Naive thymus-derived CD4-positive, alpha-beta T cell (primary cell): ENCODE results near the gene HIRA. TPM values are rescaled to one million over a fixed set of nuclear protein-coding genes. Genes with fewer than 3 reads are reported as not detected.
A peak's percentile ranks its signal among the peaks of the same experiment; 100 is the strongest.

ENCODE experiments used
- ATAC-seq: fragments of 150-1000 bp; cut with Tn5 transposase; 2 replicates; pipeline ENCODE4 v1.10.0; 2021; ENCODE audit warnings: mild to moderate bottlenecking, moderate library complexity
- CTCF ChIA-PET: fragments of 350-600 bp; sonication (Branson Sonifier 250); formaldehyde crosslinking; loops from one replicate; lab custom pipeline; 2021; ENCODE audit warnings: antibody characterized with exemption; lab: Charles Lee
- POLR2A ChIA-PET: fragments of 350-600 bp; sonication (Branson Sonifier 250); formaldehyde crosslinking; loops from one replicate; lab custom pipeline; 2021; ENCODE audit warnings: antibody characterized with exemption, inconsistent platforms; lab: Charles Lee
- DNase-seq, 9 donors: peaks; one replicate each; pipeline versions ENCODE4 v3.0.0 to v3.0.0-alpha.2; 2020 to 2022; ENCODE audit warnings: mixed read lengths in 1 of 9
- H3K27ac ChIP-seq: one replicate; pipeline ENCODE4 v1.7.0; 2013; ENCODE audit warnings: mild to moderate bottlenecking, low read depth, low read length, moderate library complexity
- H3K27me3 ChIP-seq, 2 donors: one replicate each; pipeline ENCODE4 v1.7.0; 2013; ENCODE audit warnings: low read length in 2 of 2, mild to moderate bottlenecking in 2 of 2, moderate library complexity in 2 of 2; ENCODE audit not compliant: control insufficient read depth in 2 of 2, insufficient read depth in 2 of 2
- H3K36me3 ChIP-seq, 3 experiments: 1 replicate in 2 of 3; 2 replicates in 1 of 3; pipeline ENCODE4 v1.7.0; 2013; ENCODE audit warnings: low read length in 3 of 3, mild to moderate bottlenecking in 3 of 3, moderate library complexity in 1 of 3; ENCODE audit not compliant: insufficient read depth in 3 of 3, control insufficient read depth in 2 of 3
- H3K4me1 ChIP-seq, 2 donors: one replicate each; pipeline ENCODE4 v1.7.0; 2013; ENCODE audit warnings: low read length in 2 of 2, mild to moderate bottlenecking in 2 of 2, moderate library complexity in 1 of 2; ENCODE audit not compliant: control insufficient read depth in 2 of 2, insufficient read depth in 2 of 2
- H3K4me3 ChIP-seq: 2 replicates; pipeline ENCODE4 v1.7.0; 2013; ENCODE audit warnings: mild to moderate bottlenecking, low read length
- H3K9me3 ChIP-seq, 3 experiments: 1 replicate in 2 of 3; 2 replicates in 1 of 3; pipeline ENCODE4 v1.7.0; 2013; ENCODE audit warnings: low read length in 3 of 3; ENCODE audit not compliant: control insufficient read depth in 2 of 3
- H3K27ac Mint-ChIP-seq, 9 donors: one replicate each; pipeline ENCODE4 v1.8.0; 2020 to 2022; ENCODE audit warnings: mixed read lengths in 9 of 9, mild to moderate bottlenecking in 8 of 9, moderate library complexity in 5 of 9, inconsistent platforms in 2 of 9
- H3K27me3 Mint-ChIP-seq, 5 donors: one replicate each; pipeline ENCODE4 v1.8.0; 2021 to 2022; ENCODE audit warnings: mixed read lengths in 5 of 5, mild to moderate bottlenecking in 1 of 5
- H3K36me3 Mint-ChIP-seq, 5 donors: one replicate each; pipeline ENCODE4 v1.8.0; 2020 to 2022; ENCODE audit warnings: mixed read lengths in 5 of 5, mild to moderate bottlenecking in 3 of 5, inconsistent platforms in 1 of 5
- H3K4me1 Mint-ChIP-seq, 7 donors: one replicate each; pipeline ENCODE4 v1.8.0; 2020 to 2022; ENCODE audit warnings: mixed read lengths in 7 of 7, mild to moderate bottlenecking in 3 of 7, inconsistent platforms in 1 of 7
- H3K4me3 Mint-ChIP-seq, 10 donors: one replicate each; pipeline ENCODE4 v1.8.0; 2020 to 2022; ENCODE audit warnings: mild to moderate bottlenecking in 10 of 10, mixed read lengths in 10 of 10, moderate library complexity in 6 of 10, inconsistent platforms in 2 of 10
- H3K9me3 Mint-ChIP-seq, 11 donors: one replicate each; pipeline ENCODE4 v1.8.0; 2020 to 2022; ENCODE audit warnings: mixed read lengths in 11 of 11, mild to moderate bottlenecking in 4 of 11, inconsistent platforms in 1 of 11, moderate library complexity in 1 of 11
- intact Hi-C, 2 donors: fragments of 100-400 bp; cut with micrococcal nuclease; formaldehyde crosslinking; loops; one replicate each; pipeline ENCODE4 v1.15.1; 2023
- polyA plus RNA-seq, 2 donors: library from polyadenylated mRNA; unstranded; fragments of 300-500 nt; fragmentation: Illumina TruSeq; gene quantifications; one replicate each; pipeline ENCODE4 v1.2.3, GENCODE V29; 2021
- total RNA-seq, 6 experiments: library from RNA in 5 of 6; stranded (reverse) in 5 of 6; gene quantifications; 1 replicate in 5 of 6; 2 replicates in 1 of 6; pipeline ENCODE4 v1.2.3 and lab custom pipeline; 2021 to 2026

Gene HIRA
- total and polyA plus RNA-seq, 7 experiments from 2014 or later = 2.8 to 42.3 (median 22.5) TPM

DNA sequence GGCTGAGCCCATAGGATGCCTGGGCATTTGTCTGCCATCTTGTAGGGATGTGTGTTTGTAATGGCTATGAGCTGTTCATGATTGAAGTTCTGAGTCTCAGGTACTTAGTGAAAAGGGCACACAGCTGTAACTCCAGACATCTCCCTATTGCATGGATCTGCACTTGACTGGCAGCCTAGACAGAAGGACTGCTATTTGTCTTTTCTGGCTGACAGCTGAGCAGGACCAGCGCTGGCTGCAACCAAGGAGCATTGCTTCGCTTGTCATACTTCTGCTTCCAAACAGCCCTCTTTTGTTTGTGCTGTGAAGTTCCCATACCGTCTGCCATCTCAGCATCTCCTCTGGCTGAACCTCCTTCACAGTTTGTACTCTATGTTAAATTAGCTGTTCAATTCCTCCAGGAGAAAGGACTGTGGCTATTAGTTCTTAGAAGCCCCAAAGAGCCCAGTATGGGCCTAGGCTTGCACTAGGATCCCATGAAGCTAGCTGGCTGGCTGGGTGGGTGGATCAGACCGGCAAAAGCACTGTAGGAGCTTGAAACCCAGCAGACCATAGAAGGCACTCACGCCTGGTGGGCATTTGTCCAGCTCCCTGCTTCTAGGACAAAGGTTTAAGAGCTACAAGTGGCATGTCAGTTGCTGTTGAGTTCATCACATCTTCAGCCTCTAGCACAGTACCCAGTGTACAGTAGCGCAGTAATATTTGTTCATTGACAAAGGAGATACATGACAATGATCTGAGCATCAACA is 20.4 kb downstream of the HIRA start:
- H3K4me3 Mint-ChIP-seq = no peak overlapping the region
- H3K27me3 Mint-ChIP-seq = no peaks in the 10 kb centered on the region
- H3K4me1 Mint-ChIP-seq = peaks cover 6 to 37% (median 26%) of the 10 kb centered on the region in 7 donors
- H3K27ac Mint-ChIP-seq = peak overlapping the region in 1 of 9 donors; percentile 25
- no peaks in the 10 kb centered on the region for H3K4me1 ChIP-seq
- POLR2A ChIA-PET = no interaction called here
- no peak for DNase-seq
- no peak overlapping the region for H3K27ac ChIP-seq
- H3K9me3 Mint-ChIP-seq = no peaks in the 10 kb centered on the region
- peaks cover 3 to 48% (median 20%) of the 10 kb centered on the region in 3 experiments for H3K36me3 ChIP-seq
- no peaks in the 10 kb centered on the region for H3K9me3 ChIP-seq
- no peak overlapping the region for H3K4me3 ChIP-seq
- peaks cover 0 to 36% (median 12%) of the 10 kb centered on the region in 5 donors for H3K36me3 Mint-ChIP-seq
- no peak for ATAC-seq
- no peaks in the 10 kb centered on the region for H3K27me3 ChIP-seq
- intact Hi-C loops = no loop called here
- CTCF ChIA-PET = no interaction called here

GRCh38 chr22:19407649-19408606 is 23.6 kb downstream of the HIRA start:
- intact Hi-C loops = no loop called here
- Mint-ChIP-seq H3K36me3 (peaks cover 0 to 55% (median 12%) of the 10 kb centered on the region in 5 donors), H3K27ac (peak overlapping the region in 1 of 9 donors; percentile 17), H3K27me3 (no peaks in the 10 kb centered on the region), H3K4me3 (no peak overlapping the region), H3K9me3 (no peaks in the 10 kb centered on the region), H3K4me1 (peaks cover 5 to 17% (median 14%) of the 10 kb centered on the region in 7 donors)
- Histone ChIP-seq H3K27ac (no peak overlapping the region), H3K36me3 (peaks cover 7 to 69% (median 36%) of the 10 kb centered on the region in 3 experiments), H3K4me3 (no peak overlapping the region), H3K9me3 (no peaks in the 10 kb centered on the region), H3K4me1 (no peaks in the 10 kb centered on the region), H3K27me3 (no peaks in the 10 kb centered on the region)
- no peak for DNase-seq
- POLR2A ChIA-PET = interaction anchor here (0.5 kb wide), 1 partner anchor 26 kb away, joined by 4 read pairs; no protein-coding TSS in a partner anchor
- CTCF ChIA-PET = no interaction called here
- no peak for ATAC-seq

- POLR2A ChIA-PET = interaction anchor here (0.7 kb wide), 1 partner anchor 55 kb away, joined by 3 read pairs; no protein-coding TSS in a partner anchor
- H3K27me3 ChIP-seq = no peaks in the 10 kb centered on the region
- H3K36me3 Mint-ChIP-seq = peaks cover 3 to 55% (median 15%) of the 10 kb centered on the region in 5 donors
Observed at GRCh38 chr22:19406846-19407245, 24.7 kb downstream of the HIRA start.

GRCh38 chr22:19406281-19406811 is 25.2 kb downstream of the HIRA start:
- Mint-ChIP-seq H3K27me3 (no peaks in the 10 kb centered on the region), H3K4me1 (peaks cover 0 to 5% (median 1%) of the 10 kb centered on the region in 7 donors), H3K4me3 (no peak overlapping the region), H3K36me3 (peaks cover 5 to 60% (median 19%) of the 10 kb centered on the region in 5 donors), H3K27ac (no peak overlapping the region), H3K9me3 (no peaks in the 10 kb centered on the region)
- intact Hi-C loops = no loop called here
- ATAC-seq (no peak), DNase-seq (no peak)
- ChIA-PET CTCF (interaction anchor here (0.6 kb wide), 1 partner anchor 459 kb away, joined by 3 read pairs; no protein-coding TSS in a partner anchor), POLR2A (interaction anchor here (0.7 kb wide), 1 partner anchor 56 kb away, joined by 3 read pairs; no protein-coding TSS in a partner anchor)
- Histone ChIP-seq H3K4me1 (no peaks in the 10 kb centered on the region), H3K27ac (no peak overlapping the region), H3K36me3 (peaks cover 7 to 69% (median 36%) of the 10 kb centered on the region in 3 experiments), H3K4me3 (no peak overlapping the region), H3K9me3 (no peaks in the 10 kb centered on the region), H3K27me3 (no peaks in the 10 kb centered on the region)

More at GRCh38 chr22:19406846-19407245, 24.7 kb downstream of the HIRA start:
- H3K9me3 Mint-ChIP-seq = no peaks in the 10 kb centered on the region
- ATAC-seq (no peak), DNase-seq (no peak)
- H3K4me3 Mint-ChIP-seq = no peak overlapping the region
- Histone ChIP-seq H3K4me1 (no peaks in the 10 kb centered on the region), H3K4me3 (no peak overlapping the region), H3K36me3 (peaks cover 7 to 69% (median 36%) of the 10 kb centered on the region in 3 experiments), H3K9me3 (no peaks in the 10 kb centered on the region), H3K27ac (no peak overlapping the region)
- peak overlapping the region in 2 of 9 donors; percentile 15 to 21 for H3K27ac Mint-ChIP-seq
- H3K27me3 Mint-ChIP-seq = no peaks in the 10 kb centered on the region
- H3K4me1 Mint-ChIP-seq = peaks cover 0 to 8% (median 5%) of the 10 kb centered on the region in 7 donors
- CTCF ChIA-PET = no interaction called here
- intact Hi-C loops = no loop called here

- Mint-ChIP-seq H3K9me3 (no peaks in the 10 kb centered on the region), H3K36me3 (peaks cover 9 to 66% (median 26%) of the 10 kb centered on the region in 5 donors), H3K4me3 (no peak overlapping the region), H3K27ac (peak overlapping the region in 1 of 9 donors; percentile 32), H3K27me3 (no peaks in the 10 kb centered on the region), H3K4me1 (peaks cover 0 to 5% (median 2%) of the 10 kb centered on the region in 7 donors)
- ChIA-PET POLR2A (no interaction called here), CTCF (no interaction called here)
- no peaks in the 10 kb centered on the region for H3K9me3 ChIP-seq
- intact Hi-C loops = no loop called here
- H3K27me3 ChIP-seq = no peaks in the 10 kb centered on the region
- no peaks in the 10 kb centered on the region for H3K4me1 ChIP-seq
- H3K27ac ChIP-seq = no peak overlapping the region
- H3K4me3 ChIP-seq = no peak overlapping the region
- ATAC-seq (no peak), DNase-seq (no peak)
- peaks cover 7 to 63% (median 36%) of the 10 kb centered on the region in 3 experiments for H3K36me3 ChIP-seq
Observed at GRCh38 chr22:19405652-19406051, 25.9 kb downstream of the HIRA start.

- intact Hi-C loops = no loop called here
- H3K27ac Mint-ChIP-seq = peak overlapping the region in 1 of 9 donors; percentile 57
- no peaks in the 10 kb centered on the region for H3K9me3 Mint-ChIP-seq
Observed at GRCh38 chr22:19405133-19405532, 26.4 kb downstream of the HIRA start.

More at GRCh38 chr22:19405133-19405532, 26.4 kb downstream of the HIRA start:
- CTCF ChIA-PET = no interaction called here
- no peak overlapping the region for H3K27ac ChIP-seq
- no peaks in the 10 kb centered on the region for H3K27me3 ChIP-seq
- no peaks in the 10 kb centered on the region for H3K27me3 Mint-ChIP-seq
- H3K4me3 Mint-ChIP-seq = no peak overlapping the region
- H3K4me1 Mint-ChIP-seq = peaks cover 0 to 5% (median 2%) of the 10 kb centered on the region in 7 donors
- no peak for ATAC-seq
- H3K4me3 ChIP-seq = no peak overlapping the region
- no peaks in the 10 kb centered on the region for H3K9me3 ChIP-seq
- POLR2A ChIA-PET = no interaction called here
- H3K4me1 ChIP-seq = no peaks in the 10 kb centered on the region
- H3K36me3 Mint-ChIP-seq = peaks cover 9 to 66% (median 28%) of the 10 kb centered on the region in 5 donors
- H3K36me3 ChIP-seq = peaks cover 6 to 60% (median 36%) of the 10 kb centered on the region in 3 experiments
- DNase-seq = no peak
